HG03280 (cell line): ENCODE measurements around the gene ACOXL.

Experiments used
- ATAC-seq: cut with Tn5 transposase; IDR thresholded peaks from one replicate; pipeline ENCODE4 v1.9.1; 2021; ENCODE audit warnings: mild to moderate bottlenecking, moderate library complexity; ENCODE audit not compliant: unreplicated experiment

The ACOXL gene

DNA sequence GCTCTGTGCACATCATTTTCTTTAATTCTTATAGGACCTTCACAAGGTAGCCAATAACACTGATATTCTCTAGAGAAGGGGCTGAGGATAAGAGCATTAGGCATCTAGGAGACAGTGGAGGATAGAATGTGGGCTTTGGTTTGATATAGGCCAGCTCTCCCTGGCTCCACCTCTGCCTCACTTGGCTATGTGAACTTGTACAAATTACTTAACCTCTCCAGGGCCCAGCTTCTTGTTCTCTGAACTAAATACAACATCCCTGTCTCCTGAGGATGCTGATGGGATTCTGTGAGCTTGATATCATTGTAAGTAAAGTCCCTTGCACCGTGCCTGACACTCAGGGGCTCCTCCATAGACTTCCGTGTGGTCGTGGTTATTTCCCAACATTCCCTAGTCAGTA lies 87.3 kb downstream of the ACOXL start:
- no peak for ATAC-seq

DNA sequence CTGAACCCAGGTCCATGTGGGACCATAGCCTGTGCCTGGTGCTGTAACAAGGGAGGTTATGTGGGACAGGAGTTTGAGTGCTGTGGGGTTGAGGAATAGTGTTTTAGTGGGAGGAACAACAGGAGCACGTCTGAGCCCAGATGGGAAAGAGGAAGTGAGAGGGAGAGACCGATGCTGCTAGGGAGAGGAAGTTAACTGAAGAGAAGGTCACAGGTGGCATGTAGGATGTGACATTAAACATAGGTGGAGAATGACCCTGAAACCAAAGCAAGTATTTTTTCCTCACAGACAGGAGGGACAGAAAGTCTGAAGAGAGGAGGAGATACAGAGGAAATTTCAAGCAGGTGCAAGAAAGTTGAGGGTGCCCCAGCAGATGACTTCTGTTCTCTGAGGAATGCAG lies 87.8 kb downstream of the ACOXL start:
- no peak for ATAC-seq

DNA sequence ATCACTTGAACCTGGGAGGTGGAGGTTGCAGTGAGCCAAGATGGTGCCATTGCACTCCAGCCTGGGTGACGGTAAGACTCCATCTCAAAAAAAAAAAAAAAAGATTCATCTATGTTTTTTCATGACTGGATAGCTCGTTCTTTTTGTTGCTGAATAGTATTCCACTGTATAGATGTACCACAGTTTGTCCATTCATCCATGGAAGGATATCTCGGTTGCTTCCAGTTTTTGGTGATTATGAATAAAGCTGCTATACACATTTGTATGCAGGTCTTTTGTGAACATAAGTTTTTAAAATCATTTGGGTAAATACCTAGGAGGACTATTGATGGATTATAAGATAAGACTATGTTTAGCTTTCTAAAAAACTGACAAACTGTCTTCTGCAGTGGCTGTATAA lies 90.8 kb downstream of the ACOXL start:
- ATAC-seq: no peak

DNA sequence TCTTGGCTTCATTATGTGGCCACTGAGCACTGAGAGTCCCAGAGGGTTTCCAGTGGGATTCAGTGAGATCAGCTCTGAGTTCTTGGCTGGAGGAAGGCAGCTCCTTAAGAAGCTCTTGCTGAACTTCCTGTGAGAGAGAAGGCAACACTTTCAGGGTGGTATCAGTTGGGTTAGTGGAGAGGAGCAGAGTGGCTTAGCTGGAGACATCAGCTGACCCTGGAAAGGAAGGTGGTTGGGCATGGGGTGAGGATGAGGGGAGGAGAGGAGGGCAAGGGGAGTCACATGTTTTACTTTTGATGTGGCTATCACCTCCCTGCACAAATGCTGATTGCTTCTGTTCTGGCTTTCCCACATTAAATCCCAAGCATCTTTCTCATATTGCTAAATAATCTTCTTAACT lies 95.1 kb downstream of the ACOXL start:
- ATAC-seq: no peak

DNA sequence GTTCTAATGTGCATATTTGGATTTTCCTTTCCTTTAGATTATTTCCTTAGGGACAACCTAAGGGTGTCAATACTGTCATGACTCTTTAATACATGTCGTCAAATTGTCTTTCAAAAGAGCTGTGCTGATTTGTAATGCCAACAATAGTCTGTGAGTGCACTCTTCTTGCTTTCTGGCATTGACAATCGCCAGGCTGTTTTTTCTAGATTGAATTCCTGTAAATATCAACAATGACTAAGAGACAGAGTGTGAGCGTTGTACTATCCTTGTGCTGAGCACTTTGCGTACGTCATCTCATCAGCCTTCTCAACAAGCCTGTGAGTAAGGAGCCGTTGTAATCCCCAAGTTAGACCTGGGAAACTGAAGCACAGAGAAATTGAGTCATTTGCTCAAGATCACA lies 96.0 kb downstream of the ACOXL start:
- ATAC-seq: no peak

DNA sequence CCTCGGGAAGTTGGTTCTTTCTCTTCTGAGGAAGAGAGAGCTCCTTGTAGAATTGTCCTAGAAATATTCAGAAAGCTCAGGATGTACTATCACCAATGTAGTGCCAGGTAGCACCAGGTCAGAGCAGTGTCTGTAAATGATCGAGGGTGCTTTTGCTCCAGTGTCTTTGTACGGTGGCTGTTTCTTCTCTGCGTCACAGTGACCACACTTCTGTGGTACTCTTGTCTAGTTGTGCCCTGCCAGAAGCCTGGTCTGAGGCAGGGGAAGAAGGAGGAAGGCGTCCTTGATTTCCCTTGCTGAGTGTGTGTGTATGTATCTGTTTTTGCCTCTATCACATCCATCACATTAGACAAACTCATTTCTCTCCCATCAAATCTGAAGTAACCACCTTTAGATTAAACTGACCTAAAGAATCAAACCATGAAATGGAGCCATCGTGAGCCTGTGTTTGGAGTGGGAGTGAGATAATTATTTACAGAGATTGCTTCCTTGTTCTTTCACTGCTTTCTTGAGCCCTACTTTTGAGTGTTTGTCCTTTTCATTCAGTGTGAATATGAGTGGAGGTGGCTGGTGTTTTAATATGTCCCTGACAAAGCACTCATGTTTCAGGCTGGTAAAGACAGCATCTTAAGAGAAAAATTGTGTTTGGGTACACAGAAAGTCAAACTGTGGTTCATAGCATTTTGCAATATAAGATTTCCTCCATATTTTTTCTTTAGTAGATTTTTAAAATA lies 97.2 kb downstream of the ACOXL start:
- ATAC-seq: no peak

DNA sequence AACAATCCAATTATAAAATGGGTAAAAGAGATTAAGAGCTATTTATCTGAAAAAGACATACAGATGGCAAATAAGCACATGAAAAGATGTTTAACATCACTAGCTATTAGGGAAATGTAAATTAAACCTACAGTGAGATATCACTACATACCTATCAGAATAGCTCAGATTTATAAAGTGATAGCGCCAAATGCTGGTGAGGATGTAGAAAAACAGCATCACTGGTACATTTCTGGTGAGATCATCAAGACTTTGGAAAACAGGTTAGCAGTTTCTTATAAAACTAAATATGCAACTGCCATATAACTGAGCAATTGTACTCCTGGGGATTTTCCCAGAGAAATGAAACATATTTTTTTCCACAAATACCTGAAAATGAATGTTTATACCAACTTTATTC lies 100.4 kb downstream of the ACOXL start:
- no peak for ATAC-seq

DNA sequence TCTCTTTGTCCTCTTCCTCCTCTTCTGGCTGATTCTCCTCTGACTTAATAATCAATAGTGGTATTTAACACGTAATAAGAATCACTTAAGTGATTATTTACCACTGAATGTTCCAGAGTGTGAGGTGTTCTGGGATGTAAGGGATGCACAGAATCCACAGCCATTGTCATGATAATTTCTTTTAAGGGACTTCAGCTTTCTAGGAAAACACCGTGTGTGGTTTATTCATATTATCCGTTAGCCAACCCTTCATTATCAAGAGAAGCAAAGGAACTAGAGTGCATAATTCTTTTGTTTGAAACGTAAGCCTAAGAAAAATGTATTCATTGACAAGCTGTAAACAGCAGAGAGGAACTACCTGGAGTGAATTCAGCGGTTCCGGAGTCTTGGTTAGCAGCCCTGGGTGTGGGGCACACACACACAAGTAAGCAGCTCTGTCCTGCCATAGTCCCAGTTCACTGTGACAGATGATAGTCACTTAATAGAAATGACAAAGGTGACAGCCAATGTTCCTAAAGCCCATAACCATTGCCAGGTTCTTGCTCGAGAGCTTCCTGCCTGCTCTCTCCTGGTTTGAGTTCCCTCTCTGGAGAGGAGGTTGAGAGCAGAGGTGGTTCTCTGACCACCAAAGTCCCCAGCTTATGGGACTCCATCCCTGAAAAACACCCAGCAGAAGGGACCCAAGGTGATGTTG lies 101.9 kb downstream of the ACOXL start:
- no peak for ATAC-seq

DNA sequence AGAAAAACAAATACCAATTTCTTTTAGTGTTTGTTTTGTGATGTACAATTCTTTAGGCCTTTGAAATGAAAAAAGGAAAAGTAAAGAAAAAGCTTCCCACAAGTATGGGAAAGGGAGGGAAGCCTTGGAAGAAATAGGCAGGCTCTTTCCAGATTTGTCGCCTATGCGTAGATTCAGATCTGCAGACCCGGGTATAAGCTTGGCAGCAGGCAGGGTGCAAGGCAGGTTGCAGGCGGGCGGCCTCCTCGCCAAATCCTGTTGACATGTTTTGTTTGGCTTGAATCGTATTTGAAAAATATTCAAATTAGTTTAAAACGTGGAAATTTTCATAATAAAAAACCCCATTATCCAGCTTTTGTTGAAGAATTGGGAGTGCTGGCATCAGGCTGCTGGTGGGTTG lies 104.3 kb downstream of the ACOXL start:
- ATAC-seq: no peak

DNA sequence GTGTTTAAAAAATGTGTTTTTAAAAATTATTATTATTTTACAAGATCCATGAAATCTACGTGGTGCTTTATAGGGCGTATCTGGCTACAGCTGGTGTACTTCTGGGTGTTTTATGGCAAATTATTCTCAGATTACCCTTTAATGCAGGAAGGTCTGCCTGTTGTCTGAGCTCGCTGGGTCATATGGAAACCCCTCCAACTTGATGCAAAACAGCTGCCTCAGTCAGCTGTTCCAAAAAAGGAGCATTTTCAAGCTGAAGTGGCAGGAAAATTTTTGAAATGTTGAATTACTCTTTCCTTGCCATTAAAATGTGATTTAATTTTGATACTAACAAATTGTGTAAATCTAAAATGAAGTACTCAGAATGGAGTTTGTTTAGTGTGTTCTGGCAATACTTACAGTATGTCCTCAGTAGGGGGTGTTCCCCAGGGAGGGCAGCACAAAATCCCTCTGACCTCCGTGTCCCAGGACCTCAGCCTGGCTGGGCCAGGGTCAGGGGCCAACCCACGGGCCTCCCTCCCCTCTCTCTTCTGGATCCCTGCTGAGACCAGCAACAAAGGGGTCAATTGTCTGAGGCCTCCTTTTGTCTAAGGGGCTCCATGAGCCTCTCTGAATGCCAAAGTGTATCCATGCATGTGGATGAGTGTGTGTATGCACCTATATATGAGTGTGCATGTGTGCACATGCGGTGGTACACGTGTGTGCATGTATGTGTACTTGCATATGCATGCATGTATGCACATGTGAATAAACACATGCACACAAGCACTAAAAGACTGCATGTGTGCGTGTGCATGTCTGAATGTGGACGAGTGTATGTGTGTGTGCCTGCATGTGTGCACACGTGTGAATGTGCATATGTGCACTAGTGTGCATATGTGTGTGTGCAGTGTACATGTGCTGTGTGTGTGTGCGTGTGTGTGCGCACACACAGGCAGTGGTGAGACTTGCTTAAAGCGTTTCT lies 105.4 kb downstream of the ACOXL start:
- no peak for ATAC-seq

DNA sequence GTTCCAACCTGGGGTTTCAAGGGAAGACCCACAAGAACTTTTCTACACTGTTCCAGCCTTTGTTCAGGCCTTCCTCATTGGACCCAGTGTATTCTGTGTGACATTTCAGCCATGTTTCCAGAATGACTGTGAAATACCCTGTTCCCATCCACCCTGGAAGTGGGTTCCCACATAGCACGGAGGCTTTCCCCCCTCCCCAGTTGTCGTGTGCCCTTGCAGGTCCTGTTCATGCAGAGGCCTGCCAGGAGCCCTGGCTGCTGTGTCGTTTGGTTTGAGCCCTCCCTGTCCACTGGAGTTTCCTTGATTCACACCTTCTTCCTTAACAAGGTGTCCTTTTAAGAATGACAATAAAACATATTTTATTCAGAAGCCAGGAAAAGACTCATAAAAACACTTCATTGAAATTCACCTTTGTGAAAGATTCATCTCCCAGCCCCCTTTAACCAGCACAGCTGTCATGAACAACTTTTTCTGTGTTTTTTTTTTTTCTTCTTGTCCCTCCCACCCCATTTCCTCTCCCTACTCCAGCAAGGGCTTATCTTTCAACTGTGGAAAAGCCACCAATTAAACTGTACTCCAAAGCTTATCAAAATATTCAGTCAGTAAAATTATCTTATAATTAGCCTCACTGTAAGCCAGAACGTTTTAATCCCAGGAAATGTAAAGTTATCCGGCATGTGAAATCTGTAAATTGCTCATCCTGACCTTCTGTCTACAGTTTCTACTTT lies 106.4 kb downstream of the ACOXL start:
- no peak for ATAC-seq

DNA sequence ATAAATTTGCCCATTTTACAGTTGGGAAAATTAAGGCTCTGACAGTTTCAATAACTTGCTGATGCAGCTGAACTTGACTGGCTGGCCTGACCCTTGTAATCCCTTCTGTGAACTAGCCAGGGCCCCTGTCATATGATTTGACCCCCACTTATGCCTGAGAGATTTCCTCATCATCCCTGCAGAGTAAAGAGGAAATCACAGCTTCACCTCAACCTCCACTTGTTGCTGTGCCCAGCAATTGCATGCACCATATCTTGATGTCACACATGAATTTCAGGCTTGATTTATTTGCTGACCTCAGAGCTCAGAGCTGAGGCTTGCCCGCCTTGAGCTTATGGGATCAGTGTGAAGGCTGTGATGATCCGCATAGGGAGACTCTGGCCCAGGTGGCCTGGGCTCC lies 108.1 kb downstream of the ACOXL start:
- ATAC-seq: no peak

DNA sequence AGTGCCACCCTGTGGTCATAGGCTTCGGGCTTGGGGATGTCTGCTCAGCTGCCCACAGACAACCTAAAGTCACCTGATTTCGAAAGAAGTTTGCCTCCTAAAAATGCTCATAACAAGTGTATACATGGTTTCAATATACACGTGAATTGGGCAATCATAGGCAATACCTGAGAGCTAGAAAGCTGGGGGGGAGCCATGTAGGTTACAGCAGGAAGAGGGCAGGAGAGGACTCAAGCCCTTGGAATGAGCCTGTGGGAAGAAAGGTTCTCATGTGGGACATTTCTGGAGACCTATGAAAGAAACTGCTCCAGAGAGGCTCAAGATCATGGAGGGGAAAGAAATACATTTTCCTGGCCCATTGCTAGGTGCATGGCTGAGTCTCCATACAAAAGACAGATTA lies 109.7 kb downstream of the ACOXL start:
- no peak for ATAC-seq

DNA sequence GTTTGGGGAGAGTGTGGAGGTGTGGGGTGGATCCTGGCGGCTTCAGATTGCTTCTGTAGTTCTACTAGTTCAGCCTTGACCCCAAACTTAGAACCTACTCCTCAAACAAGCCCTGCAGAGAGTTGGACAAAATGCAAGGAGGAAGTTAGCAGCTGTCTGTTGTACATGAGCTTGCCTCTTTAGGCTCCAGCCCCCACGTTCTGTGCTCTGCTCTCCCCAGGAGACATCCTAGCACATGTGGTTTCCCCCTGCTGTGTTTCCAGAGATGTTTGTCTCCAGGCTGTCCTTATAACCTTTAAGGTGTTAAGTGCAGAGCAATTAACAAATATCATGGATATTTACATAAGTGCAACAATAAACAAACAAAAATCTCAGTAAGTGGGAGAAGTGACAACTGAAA lies 111.1 kb downstream of the ACOXL start:
- ATAC-seq: no peak

DNA sequence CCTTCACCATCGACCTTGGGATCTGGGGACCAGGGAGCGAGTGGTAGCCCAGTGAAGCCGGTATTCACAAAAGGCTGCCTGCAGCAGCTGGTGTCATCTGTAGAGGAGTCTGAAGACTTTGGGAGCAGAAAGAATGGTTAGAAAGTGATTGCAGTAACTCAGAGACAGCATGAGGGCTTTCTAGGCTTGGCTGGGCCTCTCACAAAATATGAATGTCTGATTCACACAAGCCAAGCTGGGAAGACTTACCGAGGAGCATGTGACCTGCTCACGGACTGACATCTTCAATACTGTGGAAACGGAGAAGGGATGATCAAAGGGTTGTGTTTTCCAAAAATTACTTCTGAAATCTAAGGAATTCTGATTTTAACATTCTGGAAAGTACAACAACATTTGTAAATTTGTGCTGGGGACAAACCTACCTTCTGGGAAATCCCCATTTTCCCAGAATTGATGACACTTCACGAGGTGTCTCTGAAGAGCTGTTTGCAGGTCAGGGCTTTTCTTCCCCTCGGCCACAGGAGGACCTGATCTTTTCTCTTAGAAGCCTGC lies 111.7 kb downstream of the ACOXL start:
- ATAC-seq: no peak

DNA sequence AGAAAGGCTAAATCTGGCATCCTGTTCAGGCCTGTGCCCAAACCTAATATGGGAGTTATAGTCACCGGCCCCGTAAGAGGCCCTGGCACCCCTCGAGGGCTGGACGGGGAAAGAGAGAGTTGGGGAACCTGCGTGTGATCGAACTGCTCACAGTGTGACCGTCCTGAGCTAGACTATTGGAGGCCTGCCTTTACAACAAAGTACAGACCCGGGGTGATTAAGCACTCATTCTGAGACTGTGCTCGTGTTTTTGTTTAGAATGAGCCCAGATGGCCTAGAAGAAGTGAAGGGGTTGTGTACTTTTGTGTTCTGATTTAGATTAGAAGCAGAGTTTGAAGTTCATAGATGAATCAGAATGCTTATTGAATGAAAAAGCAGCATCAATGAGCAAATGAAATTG lies 115.3 kb downstream of the ACOXL start:
- ATAC-seq: no peak

DNA sequence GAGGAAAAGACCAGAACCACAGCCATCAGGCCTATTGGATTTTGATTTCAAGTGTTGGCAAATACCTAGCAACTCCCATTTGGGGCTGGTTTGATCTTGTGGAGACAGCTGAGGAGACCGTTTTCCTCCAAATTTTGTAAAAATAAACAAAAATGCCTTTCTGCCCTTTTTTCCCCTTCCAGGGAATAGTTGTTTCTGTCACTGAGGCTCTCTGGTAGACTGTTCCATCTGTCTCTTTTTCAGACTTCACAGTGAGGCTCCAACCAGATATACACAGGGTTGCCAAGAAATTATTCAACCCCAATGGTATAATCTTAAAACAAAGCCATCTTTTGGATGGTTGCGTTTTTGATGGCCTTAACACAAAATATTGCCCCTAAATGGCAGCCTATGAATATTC lies 115.7 kb downstream of the ACOXL start:
- ATAC-seq: no peak

DNA sequence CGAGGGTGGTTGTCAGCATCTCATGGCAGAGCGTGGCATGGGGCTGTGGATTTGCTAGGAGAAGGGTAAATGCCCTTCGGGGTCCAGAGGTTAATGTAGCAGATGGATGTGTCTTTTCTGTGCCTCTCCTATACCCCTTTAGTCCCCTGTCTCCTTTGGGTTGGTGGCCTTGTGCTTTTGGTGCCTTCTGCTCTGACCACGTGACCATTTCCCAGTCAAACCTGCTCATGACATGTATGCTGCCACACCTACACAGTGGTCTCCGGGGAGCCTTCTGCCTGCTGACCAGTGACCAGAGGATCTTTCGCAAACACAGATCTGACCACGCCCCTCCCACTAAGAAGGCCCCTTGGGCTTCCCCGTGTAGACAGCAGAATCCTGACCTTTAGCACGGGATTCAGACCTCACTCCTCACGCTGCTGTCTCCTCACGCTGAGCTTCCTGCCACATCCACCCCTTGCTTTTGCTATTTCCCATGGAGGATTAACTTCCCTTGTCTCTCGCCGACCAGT lies 116.2 kb downstream of the ACOXL start:
- ATAC-seq: no peak

DNA sequence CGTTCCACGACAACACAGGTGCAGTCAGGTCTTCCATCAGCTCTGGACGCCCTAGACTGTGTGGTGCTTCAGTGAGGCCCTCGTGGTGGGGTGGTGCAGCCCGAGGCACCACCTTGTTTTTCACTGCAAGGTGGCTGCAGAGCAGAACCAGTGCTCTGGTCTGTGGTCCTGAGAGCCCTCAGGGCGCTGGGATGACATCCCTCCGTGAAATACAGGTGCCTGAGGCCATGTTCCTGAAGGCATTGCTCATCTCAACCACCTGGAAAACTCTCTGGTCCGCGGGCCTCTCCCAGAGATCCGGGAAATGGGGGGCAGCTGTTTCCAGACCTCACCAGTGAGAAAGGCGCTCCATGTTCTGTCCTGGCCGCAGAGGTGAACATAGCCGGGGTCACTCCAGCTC lies 119.2 kb downstream of the ACOXL start:
- ATAC-seq: no peak

DNA sequence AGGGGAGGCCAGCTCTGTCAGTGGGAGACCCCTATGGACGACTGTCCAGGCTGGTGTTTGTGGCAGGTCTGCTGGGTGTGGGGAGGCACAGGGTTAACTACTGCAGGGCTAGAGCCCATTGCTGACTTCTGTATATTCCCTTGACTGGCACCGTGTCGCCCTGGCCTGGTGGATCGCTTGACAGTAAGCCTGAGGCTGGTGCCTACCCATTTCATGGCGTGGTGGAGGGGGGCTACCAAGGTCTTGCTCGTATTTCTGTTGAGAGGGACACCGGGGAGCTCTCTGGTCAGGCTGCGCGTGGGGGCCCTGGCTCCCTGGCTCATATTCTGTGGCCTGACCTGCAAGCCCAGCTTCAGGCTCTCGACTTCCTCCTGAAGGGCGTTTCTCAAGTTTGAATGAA lies 119.7 kb downstream of the ACOXL start:
- ATAC-seq: no peak
